ENCODE results near the gene ST7. TPM values are rescaled to one million over a fixed set of nuclear protein-coding genes. Genes with fewer than 3 reads are reported as not detected.

ST7 gene
- total RNA-seq, 1 experiment from 2014 or later: 12.9 TPM

- Histone ChIP-seq H3T11ph (ENCODE audit: low read length) (no peak overlapping the region), H4K20me1 (ENCODE audit: control insufficient read depth, insufficient read depth, insufficient read length) (no peaks in the 10 kb centered on the region), H3K18ac (ENCODE audit: insufficient read length, low read depth, low read length) (no peak overlapping the region), H3K23ac (ENCODE audit: insufficient read length, low read depth, low read length) (no peak overlapping the region), H3K9me3 (ENCODE audit: control insufficient read depth, low read depth, low read length) (no peaks in the 10 kb centered on the region), H3K27me3 (ENCODE audit: insufficient read depth, low read length) (no peaks in the 10 kb centered on the region), H3K4ac (ENCODE audit: low read depth, low read length) (no peak overlapping the region), H3K4me2 (ENCODE audit: insufficient read depth, insufficient read length, low read length) (no peak overlapping the region), H2AFZ (ENCODE audit: low read length) (no peak overlapping the region), H4K8ac (replicated peaks; ENCODE audit: insufficient read length, low read depth, low read length) (no peak overlapping the region), H4K5ac (ENCODE audit: insufficient read length, low read depth, low read length) (no peak overlapping the region), H2BK5ac (ENCODE audit: insufficient read length, low read length) (no peak overlapping the region), H3K27ac (ENCODE audit: insufficient read length, low read depth, low read length) (no peak overlapping the region), H3K56ac (ENCODE audit: insufficient read length, low read depth, low read length) (no peak overlapping the region), H2BK120ac (ENCODE audit: low read depth, low read length, poor library complexity, severe bottlenecking) (no peak overlapping the region), H2BK20ac (ENCODE audit: low read depth, low read length, poor library complexity, severe bottlenecking) (no peak overlapping the region), H2BK15ac (ENCODE audit: low read depth, low read length) (no peak overlapping the region), H3K4me1 (ENCODE audit: insufficient read depth, low read length) (no peaks in the 10 kb centered on the region), H2BK12ac (ENCODE audit: insufficient read length, low read depth, low read length) (no peak overlapping the region), H3K79me1 (ENCODE audit: insufficient read depth, low read depth, low read length, poor library complexity, severe bottlenecking) (no peaks in the 10 kb centered on the region), H3K9ac (ENCODE audit: extremely low read depth, insufficient read length, low read length) (no peak overlapping the region), H4K91ac (ENCODE audit: insufficient read length, low read depth, low read length) (no peak overlapping the region), H3K14ac (ENCODE audit: insufficient read depth, low read length) (no peak overlapping the region), H3K23me2 (ENCODE audit: insufficient read length, low read depth, low read length, poor library complexity, severe bottlenecking) (no peaks in the 10 kb centered on the region), H3K79me2 (ENCODE audit: insufficient read depth, low read length) (no peaks in the 10 kb centered on the region), H2AK5ac (ENCODE audit: insufficient read length, low read length) (no peak overlapping the region)
- H3K27me3 Mint-ChIP-seq (ENCODE audit: low read depth): no peaks in the 10 kb centered on the region
- no peak for DNase-seq
- H3K36me3 Mint-ChIP-seq (ENCODE audit: insufficient read depth in 1 of 3, low read depth in 3 of 3): no peaks in the 10 kb centered on the region; a peak in 1 of 7 replicates
- no peak overlapping the region for H3K27ac Mint-ChIP-seq
- H3K4me3 Mint-ChIP-seq: no peak overlapping the region
- no CpG with 5 or more reads among the region's 2 CpGs for WGBS (ENCODE audit: extremely low coverage, insufficient read length, low lambda C conversion rate)
- H3K4me1 Mint-ChIP-seq: no peaks in the 10 kb centered on the region; a peak in 1 of 4 replicates
- TF ChIP-seq, protein P1, sequence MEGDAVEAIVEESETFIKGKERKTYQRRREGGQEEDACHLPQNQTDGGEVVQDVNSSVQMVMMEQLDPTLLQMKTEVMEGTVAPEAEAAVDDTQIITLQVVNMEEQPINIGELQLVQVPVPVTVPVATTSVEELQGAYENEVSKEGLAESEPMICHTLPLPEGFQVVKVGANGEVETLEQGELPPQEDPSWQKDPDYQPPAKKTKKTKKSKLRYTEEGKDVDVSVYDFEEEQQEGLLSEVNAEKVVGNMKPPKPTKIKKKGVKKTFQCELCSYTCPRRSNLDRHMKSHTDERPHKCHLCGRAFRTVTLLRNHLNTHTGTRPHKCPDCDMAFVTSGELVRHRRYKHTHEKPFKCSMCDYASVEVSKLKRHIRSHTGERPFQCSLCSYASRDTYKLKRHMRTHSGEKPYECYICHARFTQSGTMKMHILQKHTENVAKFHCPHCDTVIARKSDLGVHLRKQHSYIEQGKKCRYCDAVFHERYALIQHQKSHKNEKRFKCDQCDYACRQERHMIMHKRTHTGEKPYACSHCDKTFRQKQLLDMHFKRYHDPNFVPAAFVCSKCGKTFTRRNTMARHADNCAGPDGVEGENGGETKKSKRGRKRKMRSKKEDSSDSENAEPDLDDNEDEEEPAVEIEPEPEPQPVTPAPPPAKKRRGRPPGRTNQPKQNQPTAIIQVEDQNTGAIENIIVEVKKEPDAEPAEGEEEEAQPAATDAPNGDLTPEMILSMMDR (conservative IDR thresholded peaks at IDR 0.05): no peak
- H3K9me3 Mint-ChIP-seq: no peaks in the 10 kb centered on the region; a peak in 1 of 5 replicates
Observed at GRCh38 chr7:117044664-117045063, 91.4 kb downstream of the ST7 start.
